ENCODE results near the gene UNC45A. TPM values are rescaled to one million over a fixed set of nuclear protein-coding genes. Genes with fewer than 3 reads are reported as not detected.

UNC45A gene
- total RNA-seq, 2 donors from 2014 or later, result 42.8 to 85.0 TPM

GRCh38 chr15:90901175-90902039 is 33.7 kb upstream of the UNC45A start:
- Histone ChIP-seq H3K27me3 (no peaks in the 10 kb centered on the region), H3K27ac (peak overlapping the region; percentile 92 to 96 (median 94)), H3K4me1 (peaks cover 42% of the 10 kb centered on the region), H3K4me3 (no peak overlapping the region), H3K9me3 (no peaks in the 10 kb centered on the region), H3K36me3 (replicated peaks in 1 of 2; ENCODE audit: insufficient read depth in 1 of 2, low read depth in 2 of 2) (no peaks in the 10 kb centered on the region)
- TF ChIP-seq CTCF (IDR thresholded peaks at IDR 0.05) (no peak), POLR2A (IDR thresholded peaks at IDR 0.05) (no peak)
- WGBS, 2 donors, result 35 to 36% methylated on average over 14 of the region's 14 CpGs
- ATAC-seq (no peak), DNase-seq (no peak)
- intact Hi-C loops (cut with DNase I), result no loop called here

- Histone ChIP-seq H3K4me1 (peaks cover 50% of the 10 kb centered on the region), H3K4me3 (peak overlapping the region in 1 of 2 donors; percentile 27), H3K9me3 (no peaks in the 10 kb centered on the region), H3K27ac (peak overlapping the region; percentile 92 to 96 (median 94)), H3K36me3 (replicated peaks in 1 of 2; ENCODE audit: insufficient read depth in 1 of 2, low read depth in 2 of 2) (peaks cover 0 to 3% of the 10 kb centered on the region in 2 donors), H3K27me3 (no peaks in the 10 kb centered on the region)
- DNase-seq (peak; percentile 77 to 84 (median 82)), ATAC-seq (peak; percentile 83)
- intact Hi-C loops (cut with DNase I), result no loop called here
- 1% methylated on average over 8 to 70 of the region's 71 CpGs for WGBS, 2 donors
- TF ChIP-seq CTCF (IDR thresholded peaks at IDR 0.05) (peak; percentile 56 to 96 (median 84)), POLR2A (IDR thresholded peaks at IDR 0.05) (peak; percentile 51 to 78 (median 75))
Observed at GRCh38 chr15:90902040-90902839, 32.8 kb upstream of the UNC45A start.

GRCh38 chr15:90902840-90903732 is 32.0 kb upstream of the UNC45A start, which contains the start of gene MAN2A2:
Gene MAN2A2, plus strand, starts transcription at chr15:90903302. Its CDS starts 906 bp downstream, at chr15:90904208.
- Histone ChIP-seq H3K36me3 (replicated peaks in 1 of 2; ENCODE audit: insufficient read depth in 1 of 2, low read depth in 2 of 2) (peaks cover 0 to 5% of the 10 kb centered on the region in 2 donors), H3K27me3 (no peaks in the 10 kb centered on the region), H3K9me3 (no peaks in the 10 kb centered on the region), H3K27ac (peak within 1 kb of the TSS; percentile 92 to 96 (median 94)), H3K4me3 (peak within 1 kb of the TSS; percentile 42 to 45), H3K4me1 (peaks cover 57% of the 10 kb centered on the region)
- DNase-seq (peak; percentile 90 to 91 (median 90)), ATAC-seq (peak; percentile 78)
- intact Hi-C loops (cut with DNase I), result no loop called here
- WGBS, 2 donors, result 0 to 1% methylated on average over 8 to 64 of the region's 81 CpGs
- TF ChIP-seq POLR2A (IDR thresholded peaks at IDR 0.05), result peak; percentile 78 to 85 (median 82)
- TF ChIP-seq CTCF (IDR thresholded peaks at IDR 0.05), result no peak

- peak; percentile 12 for ATAC-seq
- Histone ChIP-seq H3K4me1 (peaks cover 57% of the 10 kb centered on the region), H3K4me3 (peak overlapping the region in 1 of 2 donors; percentile 45), H3K27me3 (no peaks in the 10 kb centered on the region), H3K27ac (peak overlapping the region; percentile 92 to 96 (median 94)), H3K36me3 (replicated peaks in 1 of 2; ENCODE audit: insufficient read depth in 1 of 2, low read depth in 2 of 2) (peaks cover 0 to 7% of the 10 kb centered on the region in 2 donors), H3K9me3 (no peaks in the 10 kb centered on the region)
- intact Hi-C loops (cut with DNase I), result no loop called here
- peak; percentile 39 to 63 (median 60) for DNase-seq
- TF ChIP-seq CTCF (IDR thresholded peaks at IDR 0.05) (peak in 4 of 7 experiments; percentile 16 to 28 (median 20)), POLR2A (IDR thresholded peaks at IDR 0.05) (no peak)
- WGBS, 2 donors, result 45 to 48% methylated on average over 15 to 18 of the region's 18 CpGs
Observed at GRCh38 chr15:90903733-90904536, 31.1 kb upstream of the UNC45A start.
